SK-N-MC (cell line): ENCODE measurements around the gene SSU72.

ENCODE experiments used
- EZH2 ChIP-seq: fragments of 200-600 bp; sonication (generic); IDR thresholded peaks from one replicate; pipeline ENCODE4 v1.6.1; 2017; ENCODE audit warnings: antibody characterized with exemption
- FOXP2 ChIP-seq: optimal IDR thresholded peaks from 2 replicates; pipeline ENCODE3; 2011; ENCODE audit warnings: mild to moderate bottlenecking, moderate library complexity; ENCODE audit not compliant: insufficient read depth; ENCODE audit errors: extremely low read length, control extremely low read depth
- POLR2AphosphoS5 ChIP-seq: IDR thresholded peaks from 2 replicates; pipeline ENCODE4 v1.6.1; 2012; ENCODE audit warnings: mild to moderate bottlenecking, low read depth, low read length, borderline replicate concordance

DNA sequence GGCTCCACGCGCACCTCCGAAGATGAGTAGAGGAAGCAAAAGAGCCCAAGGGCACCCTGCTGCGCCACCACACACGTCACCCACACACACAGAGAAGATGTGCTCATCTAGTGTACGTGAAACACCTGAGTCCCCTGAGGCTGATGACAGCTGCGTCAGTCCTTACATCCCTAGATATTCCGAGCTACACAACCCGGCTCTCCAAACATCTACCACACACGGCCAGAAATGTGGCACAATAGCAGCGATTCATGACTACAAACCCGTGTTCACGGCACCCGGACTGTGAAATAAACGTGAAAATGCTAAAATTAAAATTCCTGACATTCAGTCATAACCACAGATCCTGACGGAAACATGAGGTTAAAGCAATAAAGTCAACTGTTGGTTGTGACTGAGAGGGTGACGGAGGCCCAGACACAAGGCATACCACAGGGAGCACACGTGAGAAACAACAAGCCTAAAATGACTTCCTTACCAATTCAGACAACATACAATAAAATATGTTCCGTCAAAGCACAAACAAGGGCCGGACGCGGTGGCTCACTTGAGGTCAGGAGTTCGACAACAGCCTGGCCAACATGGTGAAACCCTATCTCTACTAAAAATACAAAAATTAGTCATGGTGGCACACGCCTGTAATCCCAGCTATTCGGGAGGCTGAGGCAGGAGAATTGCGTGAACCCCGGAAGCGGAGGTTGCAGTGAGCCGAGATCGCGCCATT lies 7.3 kb downstream of the SSU72 start:
- no peak for TF ChIP-seq EZH2
- no peak for TF ChIP-seq POLR2AphosphoS5
- no peak for TF ChIP-seq FOXP2
